AG09319 (cell line): ENCODE measurements around the gene OR8S1.
"Not testable (repeated sequence)": the region's sequence is repeated elsewhere in the genome, so short reads cannot be mapped to it uniquely, and the experiment has no call there.

Experiments used
- DNase-seq: peaks from one replicate; pipeline ENCODE4 v3.0.0-alpha.2; 2010; ENCODE audit warnings: low read depth; ENCODE audit errors: extremely low read depth
- TF ChIP-seq, protein P1 (sequence below): IDR thresholded peaks from 2 replicates; pipeline ENCODE4 v1.5.1; 2011; ENCODE audit warnings: low read depth, mild to moderate bottlenecking, inconsistent platforms, low read length, moderate library complexity

OR8S1 gene

DNA sequence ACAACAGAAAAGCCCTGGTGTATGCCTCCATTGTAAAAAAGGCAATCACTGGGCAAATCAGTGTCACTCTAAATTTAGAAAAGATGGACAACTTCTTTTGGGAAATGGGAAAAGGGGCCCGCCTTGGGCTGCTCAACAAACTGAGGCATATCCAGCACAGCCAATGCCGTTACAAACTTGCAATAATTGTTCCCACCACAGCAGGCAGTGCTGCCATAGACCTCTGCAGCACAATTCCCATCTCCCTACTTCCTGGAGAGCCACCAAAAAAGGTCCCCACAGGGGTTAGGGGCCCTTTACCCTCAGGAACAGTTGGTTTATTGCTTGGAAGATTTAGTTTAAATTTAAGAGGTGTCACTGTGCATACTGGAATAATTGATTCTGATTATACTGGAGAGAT, 16.4 kb upstream of the OR8S1 start:
- TF ChIP-seq, protein P1, sequence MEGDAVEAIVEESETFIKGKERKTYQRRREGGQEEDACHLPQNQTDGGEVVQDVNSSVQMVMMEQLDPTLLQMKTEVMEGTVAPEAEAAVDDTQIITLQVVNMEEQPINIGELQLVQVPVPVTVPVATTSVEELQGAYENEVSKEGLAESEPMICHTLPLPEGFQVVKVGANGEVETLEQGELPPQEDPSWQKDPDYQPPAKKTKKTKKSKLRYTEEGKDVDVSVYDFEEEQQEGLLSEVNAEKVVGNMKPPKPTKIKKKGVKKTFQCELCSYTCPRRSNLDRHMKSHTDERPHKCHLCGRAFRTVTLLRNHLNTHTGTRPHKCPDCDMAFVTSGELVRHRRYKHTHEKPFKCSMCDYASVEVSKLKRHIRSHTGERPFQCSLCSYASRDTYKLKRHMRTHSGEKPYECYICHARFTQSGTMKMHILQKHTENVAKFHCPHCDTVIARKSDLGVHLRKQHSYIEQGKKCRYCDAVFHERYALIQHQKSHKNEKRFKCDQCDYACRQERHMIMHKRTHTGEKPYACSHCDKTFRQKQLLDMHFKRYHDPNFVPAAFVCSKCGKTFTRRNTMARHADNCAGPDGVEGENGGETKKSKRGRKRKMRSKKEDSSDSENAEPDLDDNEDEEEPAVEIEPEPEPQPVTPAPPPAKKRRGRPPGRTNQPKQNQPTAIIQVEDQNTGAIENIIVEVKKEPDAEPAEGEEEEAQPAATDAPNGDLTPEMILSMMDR, result no peak
- DNase-seq, result no peak

DNA sequence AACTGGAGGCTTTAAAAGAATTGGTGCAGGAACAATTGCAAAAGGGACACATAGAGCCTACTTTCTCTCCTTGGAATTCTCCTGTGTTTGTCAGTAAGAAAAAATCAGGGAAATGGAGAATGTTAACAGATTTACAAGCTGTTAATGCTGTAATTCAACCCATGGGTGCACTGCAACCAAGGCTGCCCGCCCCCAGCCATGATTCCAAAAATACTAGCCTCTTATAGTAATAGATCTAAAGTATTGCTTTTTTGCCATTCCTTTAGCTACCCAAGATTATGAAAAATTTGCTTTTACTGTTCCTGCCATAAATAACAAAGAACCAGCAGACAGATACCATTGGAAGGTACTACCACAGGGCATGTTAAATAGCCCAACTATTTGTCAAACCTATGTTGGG, 15.3 kb upstream of the OR8S1 start:
- TF ChIP-seq, protein P1, result no peak
- no peak for DNase-seq

DNA sequence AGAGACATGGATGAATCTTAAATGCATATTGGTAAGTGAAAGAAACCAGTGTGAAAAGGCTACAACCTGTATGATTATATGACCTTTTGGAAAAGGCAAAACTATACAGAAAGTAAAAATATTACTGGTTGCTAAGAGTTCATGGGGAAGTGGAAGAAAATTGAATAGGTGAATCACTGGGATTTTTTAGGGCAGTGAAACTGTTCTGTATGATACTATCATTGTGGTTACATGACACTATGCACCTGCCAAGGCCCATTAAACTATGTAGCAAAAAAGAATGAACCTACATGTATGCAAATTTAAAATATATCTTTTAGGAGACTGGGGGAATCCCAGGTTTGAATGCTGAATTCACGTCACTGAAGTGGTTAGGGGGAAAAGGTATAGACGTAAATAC, 12.6 kb upstream of the OR8S1 start:
- TF ChIP-seq, protein P1, result no peak

DNA sequence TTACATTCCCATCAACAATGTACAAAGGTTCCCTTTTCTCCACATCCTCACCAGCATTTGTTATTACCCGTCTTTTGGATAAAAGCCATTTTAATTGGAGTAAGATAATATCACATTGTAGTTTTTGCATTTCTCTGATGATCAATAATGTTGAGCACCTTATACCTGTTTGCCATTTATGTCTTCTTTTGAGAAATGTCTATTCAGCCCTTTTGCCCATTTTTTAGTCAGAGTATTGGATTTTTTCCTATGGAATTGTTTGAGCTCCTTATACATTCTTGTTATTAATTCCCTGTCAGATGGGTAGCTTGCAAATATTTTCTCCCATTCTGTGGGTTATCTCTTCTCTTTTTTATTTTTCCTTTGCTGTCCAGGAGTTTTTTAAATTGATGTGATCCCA, 10.7 kb upstream of the OR8S1 start:
- TF ChIP-seq, protein P1, result no peak

More for the DNA sequence above, 12.6 kb upstream of the OR8S1 start:
- no peak for DNase-seq

DNA sequence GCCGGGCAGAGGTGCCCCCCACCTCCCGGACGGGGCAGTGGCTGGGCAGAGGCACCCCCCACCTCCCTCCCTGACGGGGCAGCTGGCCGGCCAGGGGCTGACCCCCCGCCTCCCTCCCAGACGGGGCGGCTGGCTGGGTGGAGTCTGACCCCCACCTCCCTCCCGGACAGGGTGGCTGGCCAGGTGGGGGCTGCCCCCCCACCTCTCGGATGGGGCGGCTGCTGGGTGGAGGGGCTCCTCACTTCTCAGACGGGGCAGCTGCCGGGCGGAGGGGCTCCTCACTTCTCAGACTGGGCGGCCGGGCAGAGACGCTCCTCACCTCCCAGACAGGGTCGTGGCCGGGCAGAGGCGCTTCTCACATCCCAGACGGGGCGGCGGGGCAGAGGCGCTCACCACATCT, 5.1 kb upstream of the OR8S1 start:
- not testable (repeated sequence) for DNase-seq

More for the DNA sequence above, 10.7 kb upstream of the OR8S1 start:
- no peak for DNase-seq

DNA sequence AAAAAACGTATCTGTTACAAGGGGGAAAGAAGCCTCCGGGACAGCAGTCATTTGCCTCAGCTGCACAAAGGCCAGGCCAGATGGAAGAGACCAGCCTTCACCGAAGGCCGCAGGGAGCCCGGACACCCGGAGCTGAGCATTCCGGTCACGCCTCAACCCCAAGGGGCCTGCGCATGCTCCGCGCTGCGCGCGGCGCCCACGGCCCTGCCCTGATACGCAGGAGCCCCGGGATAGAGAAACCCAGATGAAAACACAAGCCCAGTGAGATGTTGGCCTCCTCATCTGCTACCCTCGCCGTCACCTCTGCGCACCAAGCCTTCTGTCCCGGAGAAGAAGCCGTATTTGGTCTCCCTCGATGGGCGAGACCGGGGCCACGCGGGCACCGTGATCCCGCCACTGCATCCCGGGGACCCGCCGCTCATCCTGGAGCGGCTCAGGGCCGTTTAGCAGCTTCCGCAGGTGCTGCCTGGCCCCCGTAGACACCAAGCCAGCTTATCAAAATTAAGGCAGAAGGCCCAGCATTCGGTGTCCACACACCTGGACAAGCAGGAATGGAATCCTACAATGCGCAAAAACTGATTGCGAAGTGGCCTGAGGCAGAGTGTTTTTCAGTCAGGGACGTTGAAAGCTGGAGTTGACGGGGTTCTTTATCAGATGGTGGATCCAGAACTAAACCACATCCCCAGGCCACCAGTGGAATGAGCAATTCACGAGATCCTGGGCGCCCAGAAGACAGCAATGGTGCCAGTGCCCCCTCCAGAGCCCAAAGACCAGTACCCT, 2.6 kb downstream of the OR8S1 start:
- TF ChIP-seq, protein P1, result no peak
- no peak for DNase-seq

DNA sequence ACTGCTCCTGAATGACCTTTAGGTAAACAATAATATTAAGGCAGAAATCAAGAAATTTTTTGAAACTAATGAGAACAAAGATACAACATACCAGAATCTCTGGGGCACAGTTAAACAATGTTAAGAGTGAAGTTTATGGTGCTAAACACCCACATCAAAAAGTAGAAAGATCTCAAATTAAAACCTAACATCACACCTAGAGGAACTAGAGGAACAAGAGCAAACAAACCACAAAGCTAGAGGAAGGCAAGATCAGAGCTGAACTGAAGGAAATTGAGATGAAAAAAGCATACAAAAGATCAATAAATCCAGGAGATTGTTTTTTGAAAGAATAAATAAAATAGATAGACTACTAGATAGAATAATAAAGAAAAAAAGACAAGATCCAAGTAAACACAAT, 7.2 kb downstream of the OR8S1 start:
- DNase-seq, result no peak
- TF ChIP-seq, protein P1, result no peak

DNA sequence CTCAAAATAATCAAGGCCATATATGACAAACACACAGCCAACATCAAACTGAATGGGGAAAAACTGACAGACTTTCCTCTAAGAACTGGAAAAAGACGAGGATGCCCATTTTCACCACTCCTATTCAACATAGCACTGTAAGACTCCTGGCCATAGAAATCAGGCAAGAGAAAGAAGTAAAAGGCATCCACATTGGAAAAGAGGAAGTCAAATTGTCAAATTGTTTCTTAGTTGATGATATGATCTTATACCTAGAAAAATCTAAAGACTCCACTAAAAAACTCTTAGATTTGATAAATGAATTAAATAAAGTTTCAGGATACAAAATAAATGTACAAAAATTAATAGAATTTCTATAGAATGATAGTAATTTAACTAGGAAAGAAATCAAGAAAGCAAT, 11.2 kb downstream of the OR8S1 start:
- TF ChIP-seq, protein P1, result no peak
- no peak for DNase-seq
